HEK293 (cell line): ENCODE results near the gene ZSCAN1.

Experiments
- CTCF ChIA-PET: fragments of 350-600 bp; formaldehyde crosslinking; extraction: SDS; loops from one replicate; lab custom pipeline; 2021; ENCODE audit warnings: antibody characterized with exemption; lab: Yijun Ruan, JAX
- POLR2A ChIA-PET: fragments of 300-600 bp; formaldehyde crosslinking; extraction: SDS; loops from one replicate; lab custom pipeline; 2020; ENCODE audit warnings: antibody characterized with exemption, inconsistent platforms; lab: Yijun Ruan, JAX
- H3K27ac ChIP-seq: fragments of 200-500 bp; sonication (Bioruptor generic); 2 replicates; pipeline ENCODE4 v1.5.1; 2014; ENCODE audit warnings: low read depth, low read length, control low read depth, inconsistent platforms; ENCODE audit errors: extremely low read depth
- H3K36me3 ChIP-seq, 2 experiments: fragments of 200-500 bp in 1 of 2; sonication (Bioruptor generic) in 1 of 2; 1 replicate in 1 of 2; 2 replicates in 1 of 2; pipeline ENCODE4 v1.5.1; 2014 to 2017; ENCODE audit warnings: inconsistent platforms in 2 of 2, low read length in 2 of 2; ENCODE audit not compliant: control insufficient read depth in 2 of 2, insufficient read depth in 1 of 2
- H3K4me1 ChIP-seq: fragments of 200-500 bp; sonication (Bioruptor generic); 2 replicates; pipeline ENCODE4 v1.5.1; 2014; ENCODE audit warnings: mild to moderate bottlenecking, low read length, inconsistent platforms; ENCODE audit not compliant: control insufficient read depth, insufficient read depth
- H3K4me3 ChIP-seq: 2 replicates; pipeline ENCODE4 v1.5.1; 2011; ENCODE audit warnings: low read depth, mild to moderate bottlenecking, control low read depth, low read length, moderate library complexity
- H3K9me3 ChIP-seq: fragments of 200-500 bp; sonication (Bioruptor generic); 2 replicates; pipeline ENCODE4 v1.5.1; 2014; ENCODE audit warnings: low read depth, low read length, inconsistent platforms; ENCODE audit not compliant: control insufficient read depth, insufficient read depth
- BCL11A ChIP-seq: fragments of 450-650 bp; formaldehyde crosslinking; IDR thresholded peaks from 2 replicates; pipeline ENCODE4 v1.5.1; 2016; ENCODE audit warnings: low read depth, missing biosample characterization, missing genetic modification characterization
- GLI2 ChIP-seq: fragments of 450-650 bp; formaldehyde crosslinking; IDR thresholded peaks from 2 replicates; pipeline ENCODE4; 2017; ENCODE audit warnings: missing biosample characterization, missing genetic modification characterization, low read depth, borderline replicate concordance
- KLF10 ChIP-seq: fragments of 450-650 bp; IDR thresholded peaks from 2 replicates; pipeline ENCODE4 v1.5.1; 2018; ENCODE audit warnings: missing biosample characterization, mild to moderate bottlenecking, missing genetic modification characterization
- MZF1 ChIP-seq: fragments of 450-650 bp; formaldehyde crosslinking; IDR thresholded peaks from 2 replicates; pipeline ENCODE4 v1.5.1; 2017; ENCODE audit warnings: missing biosample characterization, missing genetic modification characterization, borderline replicate concordance
- SCRT2 ChIP-seq: fragments of 450-650 bp; formaldehyde crosslinking; IDR thresholded peaks from 2 replicates; pipeline ENCODE4 v1.5.1; 2016; ENCODE audit warnings: missing biosample characterization, missing genetic modification characterization
- SP7 ChIP-seq: fragments of 450-650 bp; formaldehyde crosslinking; IDR thresholded peaks from 2 replicates; pipeline ENCODE4 v1.5.1; 2016; ENCODE audit warnings: missing biosample characterization, missing genetic modification characterization
- YY1 ChIP-seq: fragments of 450-650 bp; formaldehyde crosslinking; IDR thresholded peaks from 2 replicates; pipeline ENCODE4 v1.5.1; 2018; ENCODE audit warnings: missing biosample characterization, missing genetic modification characterization
- ZBTB20 ChIP-seq: fragments of 450-650 bp; formaldehyde crosslinking; IDR thresholded peaks from 2 replicates; pipeline ENCODE4 v1.5.1; 2016; ENCODE audit warnings: missing biosample characterization, missing genetic modification characterization
- ZNF248 ChIP-seq: fragments of 450-650 bp; formaldehyde crosslinking; IDR thresholded peaks from 2 replicates; pipeline ENCODE4 v1.5.1; 2017; ENCODE audit warnings: missing biosample characterization, missing genetic modification characterization
- ZNF266 ChIP-seq: fragments of 450-650 bp; formaldehyde crosslinking; IDR thresholded peaks from 2 replicates; pipeline ENCODE4 v1.5.1; 2016; ENCODE audit warnings: missing biosample characterization, missing genetic modification characterization, low read depth
- ZNF362 ChIP-seq: fragments of 450-650 bp; formaldehyde crosslinking; IDR thresholded peaks from 2 replicates; pipeline ENCODE4 v1.5.1; 2016; ENCODE audit warnings: missing biosample characterization, missing genetic modification characterization
- ZNF416 ChIP-seq: fragments of 450-650 bp; formaldehyde crosslinking; IDR thresholded peaks from 2 replicates; pipeline ENCODE4 v1.5.1; 2016; ENCODE audit warnings: missing biosample characterization, missing genetic modification characterization
- ZNF514 ChIP-seq: fragments of 450-650 bp; formaldehyde crosslinking; IDR thresholded peaks from 2 replicates; pipeline ENCODE4 v1.5.1; 2016; ENCODE audit warnings: missing biosample characterization, missing genetic modification characterization
- ZNF548 ChIP-seq: fragments of 450-650 bp; formaldehyde crosslinking; IDR thresholded peaks from 2 replicates; pipeline ENCODE4 v1.5.1; 2016; ENCODE audit warnings: missing biosample characterization, missing genetic modification characterization
- ZNF610 ChIP-seq: fragments of 450-650 bp; formaldehyde crosslinking; IDR thresholded peaks from 2 replicates; pipeline ENCODE4 v1.5.1; 2016; ENCODE audit warnings: missing biosample characterization, missing genetic modification characterization, borderline replicate concordance
- ZNF654 ChIP-seq: fragments of 450-650 bp; formaldehyde crosslinking; IDR thresholded peaks from 2 replicates; pipeline ENCODE4 v1.5.1; 2016; ENCODE audit warnings: low read depth, missing biosample characterization, missing genetic modification characterization
- TF ChIP-seq, protein P1 (sequence below): fragments of 450-650 bp; formaldehyde crosslinking; IDR thresholded peaks from 2 replicates; pipeline ENCODE4 v1.5.0; 2017; ENCODE audit warnings: missing biosample characterization, missing genetic modification characterization, borderline replicate concordance

Gene ZSCAN1

GRCh38 chr19:58020129-58020528 is 13.7 kb upstream of the ZSCAN1 start (continued):
- TF ChIP-seq, protein P1, sequence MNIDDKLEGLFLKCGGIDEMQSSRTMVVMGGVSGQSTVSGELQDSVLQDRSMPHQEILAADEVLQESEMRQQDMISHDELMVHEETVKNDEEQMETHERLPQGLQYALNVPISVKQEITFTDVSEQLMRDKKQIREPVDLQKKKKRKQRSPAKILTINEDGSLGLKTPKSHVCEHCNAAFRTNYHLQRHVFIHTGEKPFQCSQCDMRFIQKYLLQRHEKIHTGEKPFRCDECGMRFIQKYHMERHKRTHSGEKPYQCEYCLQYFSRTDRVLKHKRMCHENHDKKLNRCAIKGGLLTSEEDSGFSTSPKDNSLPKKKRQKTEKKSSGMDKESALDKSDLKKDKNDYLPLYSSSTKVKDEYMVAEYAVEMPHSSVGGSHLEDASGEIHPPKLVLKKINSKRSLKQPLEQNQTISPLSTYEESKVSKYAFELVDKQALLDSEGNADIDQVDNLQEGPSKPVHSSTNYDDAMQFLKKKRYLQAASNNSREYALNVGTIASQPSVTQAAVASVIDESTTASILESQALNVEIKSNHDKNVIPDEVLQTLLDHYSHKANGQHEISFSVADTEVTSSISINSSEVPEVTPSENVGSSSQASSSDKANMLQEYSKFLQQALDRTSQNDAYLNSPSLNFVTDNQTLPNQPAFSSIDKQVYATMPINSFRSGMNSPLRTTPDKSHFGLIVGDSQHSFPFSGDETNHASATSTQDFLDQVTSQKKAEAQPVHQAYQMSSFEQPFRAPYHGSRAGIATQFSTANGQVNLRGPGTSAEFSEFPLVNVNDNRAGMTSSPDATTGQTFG (tag by site-specific recombination): no peak
- TF ChIP-seq ZNF416 (tag by site-specific recombination) (no peak), BCL11A (tag by site-specific recombination) (no peak), ZBTB20 (no peak), MZF1 (tag by site-specific recombination) (no peak), YY1 (tag by site-specific recombination) (no peak), KLF10 (tag by site-specific recombination) (no peak), ZNF266 (tag by site-specific recombination) (no peak)
- TF ChIP-seq, all 188 proteins: peak for 0

- ChIA-PET POLR2A (interaction anchor here (0.6 to 0.9 kb wide), 2 partner anchors 118 to 129 kb away, joined by 3 read pairs; partner anchors contain the start of gene ZNF329), CTCF (interaction anchor here (0.6 to 0.8 kb wide), 5 partner anchors 11 to 134 kb away, joined by 3 to 7 read pairs (median 3); partner anchors contain the start of gene ZNF329)
- Histone ChIP-seq H3K4me3 (no peak overlapping the region), H3K9me3 (no peaks in the 10 kb centered on the region; the same call in 1 of the 2 replicates), H3K27ac (no peak overlapping the region), H3K4me1 (no peaks in the 10 kb centered on the region), H3K36me3 (no peaks in the 10 kb centered on the region)
- TF ChIP-seq ZNF248 (tag by site-specific recombination) (no peak), SP7 (tag by site-specific recombination) (no peak), ZNF654 (peak; percentile 11; the same call in 1 of the 2 replicates), SCRT2 (peak; percentile 51)
Observed at GRCh38 chr19:58021541-58022282, 12.1 kb upstream of the ZSCAN1 start.

DNA sequence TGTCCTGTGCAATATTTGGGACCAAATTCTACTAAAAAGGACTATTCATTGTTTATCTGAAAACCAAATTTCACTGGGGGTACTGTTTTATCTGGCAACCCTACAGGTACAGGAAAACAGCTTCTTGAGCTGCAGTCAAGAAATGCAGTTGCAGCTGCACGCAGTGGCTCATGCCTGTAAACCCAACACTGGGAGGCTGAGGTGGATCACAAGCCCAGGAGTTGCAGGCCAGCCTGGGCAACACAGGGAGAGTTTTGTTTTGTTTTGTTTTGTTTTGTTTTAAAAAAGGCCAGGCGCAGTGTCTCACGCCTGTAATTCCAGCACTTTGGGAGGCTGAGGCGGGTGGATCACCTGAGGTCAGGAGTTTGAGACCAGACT is 11.6 kb upstream of the ZSCAN1 start:
- Histone ChIP-seq H3K9me3 (no peaks in the 10 kb centered on the region; the same call in 1 of the 2 replicates), H3K4me3 (no peak overlapping the region), H3K4me1 (no peaks in the 10 kb centered on the region), H3K36me3 (no peaks in the 10 kb centered on the region)
- CTCF ChIA-PET: interaction anchor here (0.6 to 0.8 kb wide), 5 partner anchors 11 to 134 kb away, joined by 3 to 7 read pairs (median 3); partner anchors contain the start of gene ZNF329
- POLR2A ChIA-PET: interaction anchor here (0.6 to 0.9 kb wide), 2 partner anchors 118 to 128 kb away, joined by 3 read pairs; partner anchors contain the start of gene ZNF329
- TF ChIP-seq ZNF362 (no peak), GLI2 (tag by site-specific recombination) (no peak), ZNF514 (no peak), SCRT2 (peak; percentile 5; the same call in 1 of the 2 replicates), YY1 (tag by site-specific recombination) (no peak), ZNF548 (tag by site-specific recombination) (no peak), ZNF610 (tag by site-specific recombination) (no peak)
- TF ChIP-seq, all 188 proteins: peak for 1
- no peak overlapping the region for H3K27ac ChIP-seq
